Measurements from ENCODE around the gene TNFSF8.
A peak's percentile ranks its signal among the peaks of the same experiment; 100 is the strongest.

Gene TNFSF8

DNA sequence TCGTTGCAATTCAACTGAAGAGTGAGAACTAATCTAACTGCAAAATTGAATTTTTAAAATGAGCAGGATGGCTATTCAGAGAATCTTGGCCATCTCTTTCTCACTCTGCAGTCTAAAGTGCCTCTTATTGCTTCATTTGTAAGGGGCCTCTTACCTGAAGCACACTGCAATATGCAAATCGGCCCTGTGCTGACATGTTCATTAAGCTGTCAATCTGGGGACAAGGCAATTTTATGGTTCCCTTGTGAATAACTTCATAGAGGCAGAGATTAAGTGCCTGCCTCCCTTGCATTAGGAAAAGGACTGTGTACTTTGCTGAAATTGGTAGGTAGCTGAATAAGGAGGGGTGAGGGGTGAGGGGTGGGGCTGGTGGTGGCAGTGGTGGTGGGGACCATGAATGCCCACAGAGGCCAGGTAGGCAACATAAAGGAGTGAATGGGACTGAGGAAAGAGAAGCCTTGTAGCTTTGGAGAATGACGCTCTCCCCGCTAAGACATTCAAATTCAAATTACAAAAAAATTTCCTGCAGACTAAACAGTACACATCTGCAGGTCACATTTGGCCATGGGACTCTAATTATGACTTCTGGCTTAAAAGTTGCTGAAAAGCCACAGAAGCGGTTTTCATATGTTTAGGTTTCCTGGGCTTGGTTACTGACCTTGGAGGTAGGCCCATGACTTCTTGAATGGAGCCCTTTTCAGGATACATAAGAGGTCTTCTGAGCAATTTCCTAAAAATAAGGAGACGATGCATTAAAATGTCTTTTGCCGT lies 25.0 kb downstream of the TNFSF8 start:
- no peak for DNase-seq (ENCODE audit: low read depth in 2 of 2)

GRCh38 chr9:114902786-114903524 lies 27.4 kb downstream of the TNFSF8 start:
- no peak for DNase-seq (ENCODE audit: low read depth in 2 of 2)

- no peak for DNase-seq (ENCODE audit: low read depth in 2 of 2)
Measured at GRCh38 chr9:114900942-114901802, 29.2 kb downstream of the TNFSF8 start.

DNA sequence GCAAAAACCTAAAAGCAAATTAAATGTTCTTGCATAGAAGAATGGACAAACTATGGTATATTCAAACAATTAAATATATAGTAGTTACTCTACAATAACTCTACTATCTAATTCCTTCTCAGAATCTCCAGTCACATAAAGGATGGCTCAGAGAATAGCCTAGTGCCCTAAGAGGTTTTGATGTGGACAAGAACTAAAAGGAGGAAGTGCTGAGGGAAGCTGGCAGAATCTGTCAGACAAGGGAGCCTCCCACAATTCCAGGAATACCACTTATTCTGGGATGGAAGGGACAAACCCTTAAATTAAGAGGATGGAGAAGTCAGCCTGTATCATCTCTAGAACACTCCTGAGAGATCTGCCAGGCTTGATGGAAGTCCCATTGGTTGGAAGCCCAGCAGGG lies 30.4 kb downstream of the TNFSF8 start:
- no peak for DNase-seq (ENCODE audit: low read depth in 2 of 2)

DNA sequence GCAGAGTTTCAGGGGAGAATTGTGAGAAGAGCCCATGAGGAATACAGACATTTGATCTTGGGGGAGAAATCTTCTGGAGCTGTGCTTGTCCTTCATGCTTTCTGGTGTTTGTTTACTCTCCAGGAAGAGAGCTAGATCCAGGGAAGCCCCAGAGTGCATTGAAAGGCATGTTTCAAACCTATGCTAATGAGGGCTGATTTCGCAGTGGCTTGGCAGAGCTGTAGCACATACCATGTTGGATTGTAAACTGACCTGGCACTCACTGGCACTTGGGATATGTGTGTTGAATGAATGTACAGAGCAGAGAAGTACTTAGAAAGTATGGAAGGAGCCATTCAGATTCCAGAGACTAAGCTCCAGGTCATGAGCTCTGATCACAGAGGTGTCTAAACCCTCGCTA lies 30.9 kb downstream of the TNFSF8 start:
- no peak for DNase-seq (ENCODE audit: low read depth in 2 of 2)

- peak; percentile 45 to 65 for DNase-seq (ENCODE audit: low read depth in 2 of 2)
Measured at GRCh38 chr9:114898741-114899140, 31.6 kb downstream of the TNFSF8 start.

GRCh38 chr9:114897196-114897595 lies 33.2 kb downstream of the TNFSF8 start:
- no peak for DNase-seq (ENCODE audit: low read depth in 2 of 2)

DNA sequence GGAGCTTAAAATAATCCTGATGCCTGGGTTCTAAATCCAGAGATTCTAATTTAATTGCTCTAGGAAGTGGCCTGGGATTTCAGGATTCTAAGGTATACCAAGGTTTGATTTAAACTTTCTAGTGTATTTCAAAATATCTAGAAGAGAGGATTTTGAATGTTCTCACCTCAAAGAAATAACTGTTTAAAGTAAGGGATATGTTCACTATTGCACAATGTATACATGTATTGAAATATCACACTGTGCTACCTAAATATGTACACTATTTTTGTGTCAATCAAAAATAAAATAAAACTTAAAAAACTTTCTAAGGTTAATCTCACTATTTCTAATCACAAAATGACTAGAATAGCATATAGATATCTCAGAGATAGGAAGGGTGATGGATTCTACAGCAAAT lies 34.0 kb downstream of the TNFSF8 start:
- no peak for DNase-seq (ENCODE audit: low read depth in 2 of 2)

DNA sequence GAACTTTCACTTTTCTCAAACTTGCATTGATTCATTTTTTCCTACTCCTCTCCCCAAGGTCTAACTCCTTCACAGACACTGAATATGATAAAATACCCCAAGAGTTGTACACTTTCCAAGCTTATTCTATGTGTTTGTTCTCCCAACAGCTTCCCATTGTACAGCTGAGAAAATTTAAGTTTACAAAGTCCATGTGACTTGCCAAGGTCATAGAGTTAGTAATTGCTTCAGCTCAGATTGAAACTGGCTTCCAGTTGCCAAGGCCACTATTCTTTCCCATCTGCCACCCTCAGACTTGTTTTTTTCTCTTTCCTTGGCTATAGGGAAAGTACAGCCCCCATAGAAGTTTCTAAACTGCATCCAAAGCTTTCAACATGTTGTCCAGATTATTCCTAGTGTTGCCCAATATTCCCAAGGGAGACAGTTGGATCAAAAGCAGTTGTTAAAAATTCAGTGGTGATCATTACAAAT lies 34.8 kb downstream of the TNFSF8 start:
- no peak for DNase-seq (ENCODE audit: low read depth in 2 of 2)

DNA sequence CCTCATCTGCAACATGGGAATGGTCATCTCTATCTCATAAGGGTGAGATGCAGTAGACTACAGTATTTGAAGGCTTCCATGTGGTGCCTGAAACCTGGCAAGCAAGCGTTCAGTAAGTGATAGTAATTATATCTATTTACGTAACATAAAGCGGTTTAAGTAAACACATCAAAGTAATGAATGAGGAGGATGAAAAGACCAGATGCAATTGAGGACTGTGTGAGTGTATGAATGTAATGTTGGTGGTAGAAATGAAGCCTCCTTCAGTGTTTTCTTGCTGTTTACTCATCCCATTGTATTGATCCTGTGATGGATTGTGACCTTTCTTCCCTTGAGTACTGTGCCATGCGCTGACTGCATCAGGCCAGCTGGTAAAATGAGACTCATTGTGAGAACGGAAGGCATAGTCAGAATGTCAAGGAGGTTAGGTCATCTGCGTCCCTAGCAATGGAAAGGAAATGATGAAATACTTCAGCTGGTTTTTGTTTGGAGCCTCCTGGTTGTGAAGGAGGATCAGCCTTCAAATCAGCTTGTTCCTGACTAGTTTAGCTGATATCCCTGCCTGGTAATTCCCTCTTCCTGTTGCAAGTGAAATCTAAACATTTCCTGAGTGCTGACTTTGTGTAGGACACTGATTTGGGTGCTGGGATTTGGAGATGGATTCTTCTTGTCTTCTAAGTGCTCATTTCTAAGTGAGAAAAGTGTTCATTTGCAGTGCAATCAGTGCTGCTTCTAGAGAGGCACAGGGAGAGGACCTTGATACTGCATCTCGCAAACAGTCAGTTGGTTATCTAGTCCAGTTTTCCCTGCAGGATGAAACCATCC lies 35.6 kb downstream of the TNFSF8 start:
- no peak for DNase-seq (ENCODE audit: low read depth in 2 of 2)

DNA sequence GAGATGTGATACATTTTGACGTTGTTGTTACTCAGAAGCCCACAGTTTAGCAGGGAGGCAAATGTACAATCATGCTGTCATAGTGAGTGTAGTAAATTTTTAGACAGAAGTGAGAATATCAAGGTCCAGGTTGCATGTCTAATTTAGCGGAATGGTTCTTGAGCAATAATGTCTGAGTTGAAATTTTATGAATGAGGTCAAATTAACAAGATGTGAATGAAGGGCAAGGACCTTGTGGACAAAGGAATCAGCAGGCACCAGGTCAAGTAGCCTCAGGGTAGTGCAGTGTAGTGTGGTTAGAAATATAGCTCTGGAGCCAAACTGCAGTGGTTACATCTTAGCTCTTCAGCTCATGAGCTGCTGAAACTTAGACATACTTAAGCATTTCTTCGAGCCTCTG lies 36.2 kb downstream of the TNFSF8 start:
- DNase-seq (ENCODE audit: low read depth in 2 of 2) = no peak

- no peak for DNase-seq (ENCODE audit: low read depth in 2 of 2)
Measured at GRCh38 chr9:114893221-114894010, 37.0 kb downstream of the TNFSF8 start.

DNA sequence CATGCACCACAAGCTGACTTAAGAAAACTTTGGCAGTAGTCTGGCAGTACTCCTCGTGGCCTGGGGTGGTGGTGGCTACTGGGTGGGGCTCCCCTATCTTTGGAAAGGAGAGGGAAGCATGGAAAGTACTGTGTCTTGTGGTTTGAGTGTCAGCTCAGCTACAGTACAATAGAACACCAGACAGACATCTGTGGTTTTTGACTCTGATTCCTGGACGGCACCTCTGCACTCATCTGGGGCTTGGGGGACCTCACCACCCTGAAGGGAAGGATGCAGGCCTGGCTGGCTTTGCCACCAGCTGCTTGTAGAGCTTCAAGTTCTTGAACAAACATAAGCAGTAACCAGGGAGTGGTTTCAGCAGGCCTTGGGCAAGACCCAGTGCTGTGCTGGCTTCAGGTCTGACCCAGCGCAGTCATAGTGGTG lies 40.6 kb downstream of the TNFSF8 start:
- no peak for DNase-seq (ENCODE audit: low read depth in 2 of 2)

DNA sequence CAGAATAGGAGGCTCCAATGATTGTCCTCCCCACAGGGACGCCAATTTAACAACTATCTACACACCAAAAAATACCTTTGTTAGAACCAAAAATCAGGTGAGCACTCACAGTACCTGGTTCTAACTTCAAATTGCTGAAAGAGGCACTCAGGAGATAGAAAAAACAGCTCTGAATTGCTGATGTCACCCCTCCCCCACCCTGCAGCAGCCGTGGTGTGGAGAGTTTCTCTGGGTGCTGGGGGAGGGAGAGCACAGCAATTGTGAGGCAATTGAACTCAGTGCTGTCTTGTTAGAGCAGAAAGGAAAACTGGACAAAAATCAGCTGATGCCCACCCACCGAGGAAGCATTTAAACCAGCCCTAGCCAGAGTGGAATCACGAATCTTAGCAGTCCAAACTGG lies 41.8 kb downstream of the TNFSF8 start:
- DNase-seq (ENCODE audit: low read depth in 2 of 2) = no peak

- no peak for DNase-seq (ENCODE audit: low read depth in 2 of 2)
Measured at GRCh38 chr9:114887963-114888362, 42.4 kb downstream of the TNFSF8 start.

DNA sequence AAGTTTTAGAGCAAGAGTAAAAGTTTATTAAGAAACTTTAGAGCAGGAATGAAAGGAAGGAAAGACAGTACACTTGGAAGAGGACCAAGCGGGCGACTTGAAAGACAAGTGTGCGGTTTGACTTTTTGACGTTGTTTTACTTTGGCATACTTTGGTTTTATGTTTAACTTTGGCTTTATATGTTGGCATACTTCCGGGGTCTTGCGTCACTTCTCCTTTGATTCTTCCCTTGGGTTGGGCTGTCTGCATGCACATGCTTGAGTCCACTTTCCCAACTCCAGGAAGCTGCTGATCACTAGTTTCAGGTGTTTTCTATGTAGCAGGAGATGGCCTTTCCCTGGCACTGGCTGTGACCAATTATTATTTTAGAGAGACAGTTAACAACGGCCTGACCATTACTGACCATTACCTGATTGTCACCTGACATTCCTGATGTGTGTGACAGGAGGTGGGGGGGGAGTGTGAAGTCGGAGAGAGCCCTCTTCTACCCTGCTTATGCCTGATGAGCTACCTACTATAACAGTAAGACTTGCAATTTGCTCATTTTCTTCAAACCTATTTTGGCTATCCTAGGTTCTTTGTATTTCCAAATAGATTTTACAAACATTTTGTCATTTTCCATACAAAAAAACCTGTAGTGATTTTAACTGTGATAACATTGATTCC lies 45.5 kb downstream of the TNFSF8 start:
- DNase-seq (ENCODE audit: low read depth in 2 of 2) = no peak

GRCh38 chr9:114883709-114884108 lies 46.7 kb downstream of the TNFSF8 start:
- no peak for DNase-seq (ENCODE audit: low read depth in 2 of 2)

DNA sequence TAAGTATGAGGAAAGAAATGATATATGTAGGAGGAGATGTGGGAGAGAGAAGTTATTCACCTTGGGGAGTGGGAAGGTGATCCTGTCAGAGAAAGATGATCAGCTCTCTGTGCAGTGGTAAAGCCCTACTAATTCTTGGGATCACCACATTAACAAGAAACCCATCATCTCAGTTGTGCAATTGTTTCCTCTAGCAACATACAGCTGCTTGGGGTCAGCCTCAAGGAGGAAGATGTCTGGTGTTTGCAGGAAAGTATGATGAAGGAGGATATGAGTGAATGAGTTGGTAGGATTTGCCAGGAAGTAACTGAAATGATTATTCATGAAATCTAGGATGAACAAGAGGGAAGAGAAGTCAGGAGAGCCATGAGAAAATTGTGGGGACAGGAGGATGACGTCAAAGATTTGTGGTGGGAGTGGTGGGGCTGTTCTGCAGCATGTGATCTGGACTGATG lies 50.1 kb downstream of the TNFSF8 start:
- no peak for DNase-seq (ENCODE audit: low read depth in 2 of 2)

DNA sequence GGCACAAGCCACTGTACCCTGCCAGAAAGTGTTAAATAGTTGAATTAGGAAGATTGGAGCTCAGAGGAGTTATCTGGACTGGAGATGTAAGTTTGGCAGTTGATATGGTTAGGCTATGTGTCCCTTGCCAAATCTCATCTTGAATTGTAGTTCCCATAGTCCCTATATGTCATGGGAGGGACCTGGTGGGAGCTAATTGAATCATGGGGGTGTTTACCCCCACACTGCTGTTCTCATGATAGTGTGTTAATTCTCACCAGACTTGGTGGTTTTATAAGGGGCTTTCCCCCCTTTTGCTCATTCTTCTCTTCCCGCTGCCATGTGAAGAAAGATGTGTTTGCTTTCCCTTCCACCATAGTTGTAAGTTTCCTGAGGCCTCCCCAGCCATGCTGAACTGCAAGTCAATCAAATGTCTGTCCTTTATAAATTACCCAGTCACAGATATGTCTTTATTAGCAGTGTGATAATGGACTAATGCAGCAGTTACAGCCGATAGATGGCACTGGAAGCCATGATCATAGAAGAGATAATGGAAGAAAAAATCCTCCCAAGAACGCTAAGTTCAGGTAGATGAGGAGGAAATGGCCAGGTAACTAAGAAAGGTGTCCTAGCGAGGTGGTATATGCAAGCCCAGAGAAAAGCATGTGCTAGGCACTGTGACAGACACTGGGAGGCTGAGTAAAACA lies 51.4 kb downstream of the TNFSF8 start:
- no peak for DNase-seq (ENCODE audit: low read depth in 2 of 2)
